Frontal cortex (tissue), 4 donors: Measurements from ENCODE around the gene GYS1. TPM values are rescaled to one million over a fixed set of nuclear protein-coding genes. Genes with fewer than 3 reads are reported as not detected.
A peak's percentile ranks its signal among the peaks of the same experiment; 100 is the strongest.
"Not testable (repeated sequence)": the region's sequence is repeated elsewhere in the genome, so short reads cannot be mapped to it uniquely, and the experiment has no call there.

ENCODE experiments used
- DNase-seq, 2 donors: peaks; one replicate each; pipeline ENCODE4 v3.0.0; 2012; ENCODE audit warnings: low spot score in 2 of 2
- FAIRE-seq: peaks from 2 replicates; lab custom pipeline; 2012; peaks lifted over from hg19 to GRCh38; lab: Jason Lieb, UNC
- total RNA-seq: library from RNA; depleted of rRNA; stranded (reverse); fragments of >200 nt; gene quantifications from one replicate; pipeline ENCODE4 v1.2.3, GENCODE V29; 2014
- donor health status: control.
- donor health status: control.
- donor health status: control.

Gene GYS1
- total RNA-seq, 1 donor from 2014 or later, result 12.6 TPM

GRCh38 chr19:49018388-49019241 lies 25.5 kb upstream of the GYS1 start:
- not testable (repeated sequence) for DNase-seq, FAIRE-seq

- DNase-seq (peak; percentile 60 to 75), FAIRE-seq (no peak)
Observed at GRCh38 chr19:49017666-49018351, 24.7 kb upstream of the GYS1 start.

- no peak for DNase-seq
- FAIRE-seq, result no peak
Observed at GRCh38 chr19:49017041-49017665, 24.0 kb upstream of the GYS1 start, which contains the start of gene LHB. Gene LHB (minus strand): TSS chr19:49017091. CDS start chr19:49017081, 10 bp downstream.

DNA sequence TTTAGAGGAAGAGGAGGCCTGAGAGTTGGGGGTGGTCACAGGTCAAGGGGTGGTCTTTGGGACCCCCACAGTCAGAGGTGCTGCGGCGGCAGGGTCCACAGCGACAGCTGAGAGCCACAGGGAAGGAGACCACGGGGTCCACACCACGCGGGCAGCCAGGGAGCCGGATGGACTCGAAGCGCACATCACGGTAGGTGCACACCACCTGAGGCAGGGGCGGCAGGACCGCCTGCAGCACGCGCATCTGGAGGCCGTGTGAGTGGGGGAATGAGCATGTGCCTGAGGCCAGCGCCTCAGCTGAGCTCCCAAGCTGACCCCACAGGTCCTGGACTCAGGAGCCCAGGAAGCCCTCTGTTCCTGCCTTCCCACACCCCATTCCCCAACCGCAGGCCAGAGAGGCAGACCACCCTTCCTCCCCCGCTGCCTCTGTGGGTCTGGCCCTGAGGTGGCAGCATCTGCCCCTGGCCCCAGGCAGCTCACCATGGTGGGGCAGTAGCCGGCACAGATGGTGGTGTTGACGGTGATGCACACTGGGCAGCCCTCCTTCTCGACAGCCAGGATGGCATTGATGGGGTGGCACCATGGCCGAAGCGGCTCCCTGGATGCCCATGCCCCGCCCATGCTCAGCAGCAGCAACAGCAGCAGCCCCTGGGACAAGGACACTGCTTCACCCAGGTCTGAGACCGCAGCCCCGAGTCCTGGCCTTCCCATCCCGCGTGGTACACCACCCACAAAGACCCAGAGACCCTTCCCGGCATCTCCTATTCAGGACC lies 23.1 kb upstream of the GYS1 start:
- FAIRE-seq (no peak), DNase-seq (peak in 1 of 2 donors; percentile 10)

GRCh38 chr19:49014870-49015255 lies 21.8 kb upstream of the GYS1 start:
- no peak for FAIRE-seq

GRCh38 chr19:49014123-49014869 lies 21.2 kb upstream of the GYS1 start:
- no peak for DNase-seq
- FAIRE-seq, result no peak

More at GRCh38 chr19:49014870-49015255, 21.8 kb upstream of the GYS1 start:
- no peak for DNase-seq

DNA sequence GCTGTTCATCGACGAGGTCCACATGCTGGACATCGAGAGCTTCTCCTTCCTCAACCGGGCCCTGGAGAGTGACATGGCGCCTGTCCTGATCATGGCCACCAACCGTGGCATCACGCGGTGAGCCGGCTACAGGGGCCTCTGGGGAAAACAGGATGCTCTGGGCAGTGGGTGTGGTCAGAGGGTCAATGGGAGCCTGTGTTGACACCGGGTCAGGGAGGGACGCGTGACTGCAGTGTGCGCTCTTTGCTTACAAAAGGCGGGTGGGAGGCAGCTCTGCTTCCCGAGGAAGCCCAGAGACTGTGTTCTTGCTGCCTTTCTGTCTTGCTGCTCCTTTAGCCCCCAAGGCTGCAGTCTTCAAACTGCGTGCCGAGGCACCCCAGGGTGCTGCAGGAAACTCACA lies 18.1 kb upstream of the GYS1 start:
- DNase-seq (no peak), FAIRE-seq (no peak)

DNA sequence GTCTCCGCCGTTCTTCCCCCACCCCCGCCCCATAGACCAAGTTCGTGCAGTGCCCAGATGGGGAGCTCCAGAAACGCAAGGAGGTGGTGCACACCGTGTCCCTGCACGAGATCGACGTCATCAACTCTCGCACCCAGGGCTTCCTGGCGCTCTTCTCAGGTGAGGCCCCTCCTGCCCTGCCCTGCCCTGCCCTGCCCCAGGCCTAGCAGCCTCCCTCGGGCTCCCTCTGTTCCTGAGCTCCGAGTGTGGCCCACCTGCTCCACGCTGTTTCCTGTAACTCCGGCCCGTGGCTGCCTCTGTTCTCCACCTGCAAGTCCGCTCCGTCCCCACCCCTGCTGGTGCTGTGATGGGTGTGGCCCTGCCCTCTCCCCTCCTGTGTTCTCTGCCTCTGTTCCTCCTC lies 17.3 kb upstream of the GYS1 start:
- no peak for DNase-seq
- no peak for FAIRE-seq

GRCh38 chr19:49009828-49010227 lies 16.7 kb upstream of the GYS1 start:
- DNase-seq, result no peak
- no peak for FAIRE-seq

DNA sequence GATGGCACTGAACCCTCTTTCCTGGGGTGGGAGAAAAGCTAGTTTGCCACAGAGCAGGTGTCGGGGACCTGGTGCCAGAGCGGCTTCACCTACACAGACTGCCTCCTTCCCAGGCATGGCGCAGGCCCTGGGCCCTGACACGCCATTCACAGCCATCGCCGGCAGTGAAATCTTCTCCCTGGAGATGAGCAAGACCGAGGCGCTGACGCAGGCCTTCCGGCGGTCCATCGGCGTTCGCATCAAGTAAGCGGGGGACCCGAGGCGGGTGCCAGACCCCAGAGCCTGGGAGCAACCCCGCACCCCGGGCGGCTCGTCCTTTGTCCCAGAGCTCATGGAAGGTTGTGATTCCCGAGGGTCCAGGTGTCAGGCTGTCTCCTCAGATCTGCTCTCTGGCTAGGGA lies 13.8 kb upstream of the GYS1 start:
- FAIRE-seq (no peak), DNase-seq (no peak)

DNA sequence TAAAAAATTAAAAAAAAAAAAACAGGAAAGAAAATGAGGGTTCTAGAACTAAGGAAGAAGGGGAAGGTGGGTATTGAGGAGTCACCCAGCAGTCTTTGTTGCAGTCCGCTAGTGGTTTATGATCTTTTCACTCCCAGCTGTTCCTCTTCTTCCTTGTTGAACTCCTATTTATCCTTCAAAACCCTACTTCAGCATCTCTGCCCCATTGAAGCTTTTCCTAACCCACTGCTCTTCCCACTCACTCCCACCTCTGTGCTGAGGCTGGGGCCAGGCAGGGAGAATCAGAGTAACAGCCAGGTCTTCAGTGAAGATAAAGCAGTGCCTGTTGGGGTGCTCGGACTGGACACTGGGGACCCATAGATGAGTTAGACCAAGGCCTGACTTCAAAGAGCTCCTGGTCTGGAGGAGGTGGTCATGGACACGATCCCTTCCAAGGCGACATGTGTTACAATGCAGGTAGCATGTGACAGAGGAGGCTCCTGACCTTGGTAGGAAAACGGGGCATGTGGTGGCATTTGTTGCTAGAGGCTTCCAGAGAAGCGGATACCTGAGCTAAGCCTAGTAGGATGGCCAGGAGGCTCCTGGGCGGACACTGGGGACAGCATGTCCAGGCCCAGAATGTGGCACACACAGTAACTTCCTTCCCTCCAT lies 12.0 kb upstream of the GYS1 start:
- DNase-seq, result no peak
- FAIRE-seq, result no peak

DNA sequence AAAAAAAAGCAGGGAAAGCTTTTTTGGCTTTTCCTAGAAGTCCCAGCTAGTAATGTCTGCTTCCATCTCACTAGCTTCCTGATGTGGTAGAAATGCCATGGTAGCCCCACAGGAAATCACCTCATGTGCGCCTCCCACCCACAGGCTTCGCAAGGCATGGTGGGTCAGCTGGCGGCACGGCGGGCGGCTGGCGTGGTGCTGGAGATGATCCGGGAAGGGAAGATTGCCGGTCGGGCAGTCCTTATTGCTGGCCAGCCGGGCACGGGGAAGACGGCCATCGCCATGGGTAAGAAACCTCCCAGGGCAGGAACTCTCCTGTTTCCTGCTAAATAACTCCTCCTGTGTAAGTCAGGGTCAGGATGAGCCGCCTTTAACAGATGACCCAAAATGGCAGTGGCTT lies 11.0 kb upstream of the GYS1 start:
- no peak for FAIRE-seq
- no peak for DNase-seq

DNA sequence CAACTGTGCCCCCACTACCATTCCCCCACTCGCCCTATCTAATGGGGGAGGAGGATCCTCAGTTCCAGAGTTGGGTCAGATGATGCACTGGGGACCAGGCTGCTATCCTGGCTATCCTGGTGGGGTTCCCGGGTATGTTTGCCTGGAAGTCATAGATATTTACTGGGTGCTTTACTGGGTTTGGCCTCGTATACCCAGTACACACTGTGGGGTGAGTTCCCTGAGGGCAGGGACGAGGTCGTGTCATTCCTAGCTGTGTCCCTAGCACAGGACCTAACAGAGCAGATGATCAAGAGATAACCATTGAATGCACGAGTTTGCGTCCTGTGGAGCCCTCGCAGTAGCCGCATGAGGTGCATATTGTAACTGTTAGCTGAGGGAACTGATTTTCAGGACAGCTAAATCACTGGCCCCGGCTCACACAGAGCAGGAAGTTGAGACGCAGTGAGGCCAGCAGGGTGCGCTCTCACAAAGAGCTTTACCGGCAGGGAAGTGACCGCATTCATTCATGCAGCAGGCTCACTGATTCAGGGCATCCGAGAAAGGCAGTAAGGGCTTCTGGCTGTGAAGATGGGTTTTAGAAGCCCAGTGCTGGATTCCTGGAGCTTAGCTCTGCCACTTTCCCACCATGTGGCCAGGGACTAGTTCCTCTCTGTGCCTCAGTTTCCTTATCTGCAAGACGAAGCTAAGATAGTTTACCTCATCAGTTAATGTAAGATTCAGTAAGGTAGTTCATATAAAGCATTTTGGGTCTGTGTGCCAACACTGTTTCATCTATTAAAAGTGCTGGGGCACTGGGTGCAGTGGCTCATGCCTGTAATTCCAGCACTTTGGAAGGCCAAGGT lies 6.6 kb upstream of the GYS1 start:
- FAIRE-seq (no peak), DNase-seq (no peak)

DNA sequence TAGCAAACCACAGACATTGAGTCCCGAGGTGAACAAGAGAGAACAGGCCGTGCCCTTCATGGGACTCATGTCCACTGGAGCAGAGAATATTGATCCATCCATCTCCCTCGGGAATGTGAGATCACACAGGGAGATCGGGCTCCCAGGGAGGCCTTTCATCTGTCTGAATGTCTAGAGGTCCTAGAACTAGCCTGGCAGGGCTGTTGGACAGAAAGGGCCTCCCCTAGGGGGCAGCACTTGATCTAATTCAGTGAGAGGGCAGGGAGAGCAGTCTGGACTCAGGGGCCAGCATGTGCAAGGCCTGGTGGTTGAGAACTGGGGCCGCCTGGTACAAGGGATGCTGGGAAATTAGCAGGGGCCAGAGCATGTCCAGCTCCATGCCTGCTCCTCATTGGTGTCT lies 4.9 kb upstream of the GYS1 start:
- no peak for DNase-seq
- no peak for FAIRE-seq

DNA sequence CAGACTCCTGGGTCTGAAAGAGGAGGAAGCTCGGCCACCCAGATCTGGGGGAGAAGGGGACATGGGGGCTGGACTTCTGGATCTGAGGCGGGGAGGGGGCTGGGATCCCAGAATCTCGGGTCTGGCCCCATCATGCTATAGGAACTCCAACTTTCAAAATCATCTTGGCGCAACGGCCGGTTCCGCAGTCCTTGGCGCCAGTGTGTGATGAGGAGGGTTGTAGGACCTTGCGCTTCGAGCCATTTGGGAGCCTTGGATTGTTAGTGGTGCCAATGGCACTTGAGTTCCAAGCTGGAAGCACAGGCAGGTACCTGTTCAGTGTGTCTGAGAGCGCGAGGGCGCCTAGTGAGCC lies 902 bp upstream of the GYS1 start:
- FAIRE-seq, result no peak
- DNase-seq, result no peak

DNA sequence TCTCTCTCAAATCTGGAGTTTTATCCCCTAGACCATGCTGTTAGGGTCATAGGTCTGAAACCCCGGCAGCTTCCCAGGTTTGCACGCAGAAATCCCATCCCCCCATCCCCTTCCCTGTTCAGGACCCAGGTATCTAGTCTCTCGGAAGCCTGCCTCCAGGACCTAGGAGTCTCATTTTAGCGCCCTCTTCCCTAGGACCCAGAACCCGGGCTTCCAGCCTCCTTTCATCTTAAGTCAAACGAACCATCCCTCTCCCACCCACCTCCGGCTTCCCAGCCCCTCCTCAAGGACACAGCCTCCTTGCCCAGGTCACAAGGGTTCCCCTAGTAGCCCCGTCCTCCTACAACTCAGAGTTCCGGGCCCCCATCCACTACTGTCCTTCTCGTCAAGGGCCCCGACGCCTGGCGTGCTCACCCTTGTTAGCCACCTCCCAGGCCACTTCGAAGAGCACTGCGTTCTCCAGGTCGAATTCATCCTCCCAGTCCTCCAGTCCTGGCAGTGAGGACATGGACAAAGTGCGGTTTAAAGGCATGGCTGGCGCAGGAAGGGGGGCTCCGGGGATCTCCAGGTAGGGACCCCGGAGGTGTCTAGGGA lies 431 bp downstream of the GYS1 start:
- FAIRE-seq, result no peak

DNA sequence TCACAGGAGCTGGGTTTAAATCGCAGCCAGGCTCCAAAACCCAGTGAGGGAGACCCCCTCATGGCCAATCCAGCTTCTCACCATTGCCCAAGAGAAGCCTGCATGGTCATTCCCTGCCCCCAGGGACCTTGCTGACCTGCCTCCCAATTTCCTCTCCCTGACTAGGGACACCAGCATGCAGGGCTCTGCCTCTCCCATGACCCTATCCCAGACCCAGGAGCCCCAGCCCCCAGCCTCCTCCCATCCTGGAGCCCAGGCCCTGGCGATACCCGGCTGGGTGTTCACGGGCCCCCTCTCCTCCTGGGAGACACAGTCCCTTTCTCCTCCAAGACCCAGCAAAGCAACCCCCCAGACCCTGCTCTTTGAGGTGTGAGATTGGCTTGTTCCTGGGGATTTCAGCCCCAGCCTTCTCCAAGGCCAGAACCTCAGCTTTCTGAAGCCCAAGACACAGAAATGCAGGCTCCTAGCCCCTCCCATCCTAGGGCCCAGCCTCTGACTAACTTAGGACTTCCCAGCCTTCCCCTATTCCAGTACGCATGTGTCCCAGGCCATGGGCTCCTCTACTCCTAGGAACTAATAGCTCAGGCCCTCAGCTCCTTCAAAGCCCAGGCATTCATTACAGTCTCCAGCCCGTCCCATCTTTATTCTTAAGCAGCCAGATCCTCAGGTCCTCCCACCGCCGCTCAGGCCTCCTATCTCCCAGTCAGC lies 1.1 kb downstream of the GYS1 start:
- DNase-seq, result peak in 1 of 2 donors; percentile 74
- FAIRE-seq, result no peak

More for the DNA sequence above, 431 bp downstream of the GYS1 start:
- DNase-seq, result no peak
